ENCODE measurements around the gene HMGCS1.

GRCh38 chr5:43242196-43242595 is 71.0 kb downstream of the HMGCS1 start:
- TF ChIP-seq CTCF (IDR thresholded peaks at IDR 0.05) (no peak), POLR2A (IDR thresholded peaks at IDR 0.05) (no peak)

Data from tibial nerve (tissue), 3 donors.